Mucosa of stomach (tissue), 1 donor: Measurements from ENCODE around the gene ARHGAP1.

Source experiments
- H3K27me3 ChIP-seq: one replicate; pipeline ENCODE4 v1.7.0; 2013; ENCODE audit warnings: mild to moderate bottlenecking, low read length; ENCODE audit not compliant: control insufficient read depth, insufficient read depth
- H3K36me3 ChIP-seq: one replicate; pipeline ENCODE4 v1.7.0; 2013; ENCODE audit warnings: low read length; ENCODE audit not compliant: control insufficient read depth, insufficient read depth
- H3K4me1 ChIP-seq: one replicate; pipeline ENCODE4 v1.7.0; 2013; ENCODE audit warnings: mild to moderate bottlenecking, low read length; ENCODE audit not compliant: control insufficient read depth, insufficient read depth
- H3K4me3 ChIP-seq: one replicate; pipeline ENCODE4 v1.7.0; 2013; ENCODE audit warnings: low read length
- H3K9ac ChIP-seq: one replicate; pipeline ENCODE4 v1.7.0; 2013; ENCODE audit warnings: mild to moderate bottlenecking, low read length, moderate library complexity
- H3K9me3 ChIP-seq: one replicate; pipeline ENCODE4 v1.7.0; 2013; ENCODE audit warnings: mild to moderate bottlenecking, low read length, moderate library complexity; ENCODE audit not compliant: control insufficient read depth
- donor health status: Pancreatic carcinoma.

The ARHGAP1 gene

DNA sequence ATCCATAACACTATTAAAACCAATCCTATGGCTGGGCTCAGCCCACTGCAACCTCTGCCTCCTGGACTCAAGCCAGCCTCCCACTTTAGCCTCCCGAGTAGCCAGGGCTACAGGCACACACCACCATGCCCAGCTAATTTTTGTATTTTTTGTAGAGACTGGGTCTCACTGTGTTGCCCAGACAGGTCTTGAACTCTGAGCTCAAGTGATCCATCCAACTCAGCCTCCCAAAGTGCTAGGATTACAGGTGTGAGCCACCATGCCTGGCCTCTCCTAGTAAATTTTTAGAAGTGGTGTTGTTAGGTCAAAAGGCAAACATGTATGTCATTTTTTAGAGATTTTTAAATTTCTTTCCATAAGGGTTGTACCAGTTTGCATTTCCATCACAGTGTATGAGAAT is 32.8 kb upstream of the ARHGAP1 start:
- Histone ChIP-seq H3K27me3 (no peaks in the 10 kb centered on the region), H3K9ac (no peak overlapping the region), H3K36me3 (no peaks in the 10 kb centered on the region), H3K4me3 (no peak overlapping the region), H3K9me3 (no peaks in the 10 kb centered on the region), H3K4me1 (peaks cover 3% of the 10 kb centered on the region)

GRCh38 chr11:46731545-46731944 is 31.1 kb upstream of the ARHGAP1 start:
- Histone ChIP-seq H3K9me3 (no peaks in the 10 kb centered on the region), H3K4me3 (no peak overlapping the region), H3K9ac (no peak overlapping the region), H3K36me3 (no peaks in the 10 kb centered on the region), H3K27me3 (no peaks in the 10 kb centered on the region), H3K4me1 (peaks cover 3% of the 10 kb centered on the region)

- Histone ChIP-seq H3K27me3 (no peaks in the 10 kb centered on the region), H3K36me3 (no peaks in the 10 kb centered on the region), H3K9me3 (no peaks in the 10 kb centered on the region)
These were observed 28.9 kb upstream of the ARHGAP1 start for GRCh38 chr11:46729110-46730027.

GRCh38 chr11:46728659-46729040 is 28.2 kb upstream of the ARHGAP1 start:
- peaks cover 3% of the 10 kb centered on the region for H3K4me1 ChIP-seq
- no peak overlapping the region for H3K9ac ChIP-seq
- H3K27me3 ChIP-seq = no peaks in the 10 kb centered on the region
- no peaks in the 10 kb centered on the region for H3K9me3 ChIP-seq
- H3K4me3 ChIP-seq = no peak overlapping the region
- no peaks in the 10 kb centered on the region for H3K36me3 ChIP-seq

More at GRCh38 chr11:46729110-46730027, 28.9 kb upstream of the ARHGAP1 start:
- no peak overlapping the region for H3K9ac ChIP-seq
- no peak overlapping the region for H3K4me3 ChIP-seq
- peaks cover 3% of the 10 kb centered on the region for H3K4me1 ChIP-seq

DNA sequence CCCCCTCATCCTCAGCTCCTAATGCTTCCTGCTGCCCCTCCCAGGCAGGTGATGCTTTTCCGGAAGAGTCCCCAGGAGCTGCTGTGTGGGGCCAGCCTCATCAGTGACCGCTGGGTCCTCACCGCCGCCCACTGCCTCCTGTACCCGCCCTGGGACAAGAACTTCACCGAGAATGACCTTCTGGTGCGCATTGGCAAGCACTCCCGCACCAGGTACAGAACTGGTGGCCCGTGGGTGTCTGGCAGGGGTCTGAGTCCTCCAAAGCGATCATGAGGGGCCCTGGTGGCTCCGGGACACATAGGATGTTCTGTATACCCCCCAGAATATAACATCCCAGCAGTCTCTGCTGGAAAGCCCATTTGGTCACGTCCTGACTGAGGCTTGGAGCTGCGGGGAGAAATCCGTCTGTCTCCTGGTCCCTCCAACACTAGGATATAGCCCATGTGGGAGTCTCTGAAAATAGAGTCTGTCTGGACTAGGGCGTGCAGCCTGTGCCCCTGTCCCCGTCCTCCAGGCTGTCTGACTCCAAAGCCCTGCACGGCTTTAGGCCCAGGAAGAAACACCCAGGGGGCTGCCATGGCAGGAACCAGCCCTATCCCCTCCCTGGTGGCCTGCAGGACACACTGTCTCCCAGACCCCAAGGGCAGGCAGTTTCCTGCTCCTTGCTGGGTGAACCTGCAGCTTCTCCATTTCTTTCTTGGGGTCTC is 27.7 kb upstream of the ARHGAP1 start:
- H3K9ac ChIP-seq = no peak overlapping the region
- peaks cover 3% of the 10 kb centered on the region for H3K4me1 ChIP-seq
- H3K27me3 ChIP-seq = no peaks in the 10 kb centered on the region
- H3K4me3 ChIP-seq = no peak overlapping the region
- H3K9me3 ChIP-seq = no peaks in the 10 kb centered on the region
- no peaks in the 10 kb centered on the region for H3K36me3 ChIP-seq

DNA sequence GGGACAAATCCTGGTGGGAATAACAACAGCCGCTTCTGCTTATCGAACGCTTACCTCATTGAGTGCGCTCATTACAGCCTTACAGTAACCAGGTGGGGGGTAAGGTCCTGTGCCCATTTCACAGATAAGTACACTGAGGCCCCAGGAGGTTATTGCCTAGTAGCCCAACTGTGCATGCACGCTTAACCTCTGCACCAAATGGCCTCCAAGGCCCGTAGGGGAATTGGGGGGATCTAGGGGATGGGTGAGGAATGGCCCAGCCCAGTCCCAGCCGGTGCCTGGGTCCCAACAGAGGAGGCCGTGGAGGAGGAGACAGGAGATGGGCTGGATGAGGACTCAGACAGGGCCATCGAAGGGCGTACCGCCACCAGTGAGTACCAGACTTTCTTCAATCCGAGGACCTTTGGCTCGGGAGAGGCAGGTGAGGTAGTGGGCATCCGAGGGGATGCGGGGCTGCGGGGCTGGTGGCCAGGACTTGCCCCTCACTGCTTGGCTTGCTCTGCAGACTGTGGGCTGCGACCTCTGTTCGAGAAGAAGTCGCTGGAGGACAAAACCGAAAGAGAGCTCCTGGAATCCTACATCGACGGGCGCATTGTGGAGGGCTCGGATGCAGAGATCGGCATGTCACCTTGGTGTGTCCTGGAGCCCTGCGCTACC is 25.9 kb upstream of the ARHGAP1 start:
- Histone ChIP-seq H3K36me3 (no peaks in the 10 kb centered on the region), H3K4me3 (no peak overlapping the region), H3K27me3 (no peaks in the 10 kb centered on the region), H3K9me3 (no peaks in the 10 kb centered on the region), H3K4me1 (peaks cover 3% of the 10 kb centered on the region), H3K9ac (no peak overlapping the region)

DNA sequence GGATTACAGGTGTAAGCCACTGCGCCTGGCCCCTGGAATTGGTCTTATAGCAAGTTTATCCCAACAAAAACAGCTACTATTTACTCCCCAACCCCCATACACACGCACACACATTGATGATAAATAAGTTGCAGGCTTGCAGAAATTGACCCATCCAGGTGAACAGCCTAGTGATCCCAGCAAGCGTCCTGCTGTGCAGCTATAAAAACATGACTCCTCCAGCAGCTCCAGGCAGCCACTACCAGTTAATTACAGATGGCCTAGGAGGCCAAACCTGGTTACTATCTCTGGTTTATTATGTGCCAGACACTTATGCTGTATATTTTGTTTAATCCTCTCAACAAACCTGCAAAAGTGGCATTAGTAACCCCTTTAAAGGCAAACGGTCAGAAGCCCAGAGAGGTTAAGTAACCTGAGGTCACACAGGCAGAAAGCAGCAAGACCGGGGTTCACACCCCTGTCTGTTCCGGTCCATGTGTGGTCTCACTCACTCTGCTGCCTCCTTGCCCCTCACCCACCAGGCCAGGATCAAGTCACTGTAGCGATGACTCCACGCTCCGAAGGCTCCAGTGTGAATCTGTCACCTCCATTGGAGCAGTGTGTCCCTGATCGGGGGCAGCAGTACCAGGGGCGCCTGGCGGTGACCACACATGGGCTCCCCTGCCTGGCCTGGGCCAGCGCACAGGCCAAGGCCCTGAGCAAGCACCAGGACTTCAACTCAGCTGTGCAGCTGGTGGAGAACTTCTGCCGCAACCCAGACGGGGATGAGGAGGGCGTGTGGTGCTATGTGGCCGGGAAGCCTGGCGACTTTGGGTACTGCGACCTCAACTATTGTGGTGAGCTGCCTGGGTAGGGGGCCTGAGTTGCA is 25.2 kb upstream of the ARHGAP1 start:
- Histone ChIP-seq H3K9ac (no peak overlapping the region), H3K4me1 (peaks cover 5% of the 10 kb centered on the region), H3K4me3 (no peak overlapping the region), H3K36me3 (no peaks in the 10 kb centered on the region), H3K27me3 (no peaks in the 10 kb centered on the region), H3K9me3 (no peaks in the 10 kb centered on the region)

DNA sequence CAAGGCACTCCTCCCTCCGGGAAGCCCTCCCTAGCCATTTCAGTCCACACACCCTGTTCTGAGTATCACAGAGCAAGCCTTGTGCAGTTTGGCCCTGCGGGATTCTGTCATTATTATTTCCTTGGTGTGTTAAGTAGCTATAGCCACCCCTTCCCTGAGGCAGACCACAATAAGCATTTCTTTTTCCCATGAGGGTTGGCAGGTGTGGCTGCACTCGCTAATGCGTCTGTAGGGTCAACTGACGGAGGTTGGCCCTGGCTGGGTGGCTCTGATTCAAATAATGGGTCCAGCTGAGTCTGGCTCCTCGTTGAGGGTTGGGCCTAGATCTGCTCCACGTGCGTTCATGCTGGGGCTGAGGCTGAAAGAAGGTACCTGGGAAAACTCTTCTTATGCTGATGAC is 23.7 kb upstream of the ARHGAP1 start:
- no peak overlapping the region for H3K4me3 ChIP-seq
- no peaks in the 10 kb centered on the region for H3K27me3 ChIP-seq
- no peaks in the 10 kb centered on the region for H3K9me3 ChIP-seq
- H3K36me3 ChIP-seq = no peaks in the 10 kb centered on the region
- no peak overlapping the region for H3K9ac ChIP-seq
- H3K4me1 ChIP-seq = peaks cover 6% of the 10 kb centered on the region

- peaks cover 14% of the 10 kb centered on the region for H3K4me1 ChIP-seq
- no peaks in the 10 kb centered on the region for H3K9me3 ChIP-seq
- no peak overlapping the region for H3K4me3 ChIP-seq
- H3K9ac ChIP-seq = no peak overlapping the region
- no peaks in the 10 kb centered on the region for H3K36me3 ChIP-seq
- no peaks in the 10 kb centered on the region for H3K27me3 ChIP-seq
These were observed 22.9 kb upstream of the ARHGAP1 start for GRCh38 chr11:46723359-46723680.

DNA sequence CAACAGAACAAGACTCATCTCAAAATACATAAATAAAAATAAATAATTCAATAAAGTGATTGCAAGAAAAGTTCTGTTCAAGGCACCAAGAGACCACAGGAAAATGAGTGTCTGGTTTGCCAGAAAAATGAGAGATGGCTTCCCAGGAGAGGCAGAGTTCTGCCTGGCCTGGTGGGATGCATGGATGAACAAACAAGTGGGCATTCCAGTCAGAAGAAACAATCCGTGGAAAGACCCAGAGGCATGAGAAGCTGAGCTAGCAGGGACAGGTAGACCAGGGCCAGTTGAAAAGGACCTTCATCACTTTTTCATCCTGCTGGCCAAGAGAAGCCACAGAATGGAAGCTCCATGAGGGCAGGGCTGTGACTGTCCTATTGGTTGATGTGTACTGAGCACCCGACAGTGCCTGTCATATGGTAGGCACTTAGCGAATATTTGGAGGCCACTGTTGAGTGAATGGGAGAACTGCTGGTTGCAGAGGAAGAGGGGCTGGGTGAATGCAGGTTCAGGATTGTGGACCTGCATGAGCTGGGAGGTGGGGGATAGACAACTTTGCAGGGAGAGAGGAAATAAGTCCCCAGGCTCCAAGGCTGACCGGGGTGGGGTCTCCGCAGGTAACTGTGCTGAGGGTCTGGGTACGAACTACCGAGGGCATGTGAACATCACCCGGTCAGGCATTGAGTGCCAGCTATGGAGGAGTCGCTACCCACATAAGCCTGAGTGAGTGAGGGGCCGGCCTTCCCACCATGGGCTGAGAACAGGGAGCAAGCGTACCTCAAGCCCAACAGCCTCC is 22.3 kb upstream of the ARHGAP1 start:
- H3K9ac ChIP-seq = no peak overlapping the region
- H3K4me3 ChIP-seq = no peak overlapping the region
- peaks cover 19% of the 10 kb centered on the region for H3K4me1 ChIP-seq
- no peaks in the 10 kb centered on the region for H3K9me3 ChIP-seq
- H3K36me3 ChIP-seq = no peaks in the 10 kb centered on the region
- no peaks in the 10 kb centered on the region for H3K27me3 ChIP-seq

GRCh38 chr11:46721286-46721685 is 20.9 kb upstream of the ARHGAP1 start:
- Histone ChIP-seq H3K4me3 (no peak overlapping the region), H3K36me3 (no peaks in the 10 kb centered on the region), H3K9ac (no peak overlapping the region), H3K27me3 (no peaks in the 10 kb centered on the region), H3K9me3 (no peaks in the 10 kb centered on the region), H3K4me1 (peaks cover 21% of the 10 kb centered on the region)
